A673 (cell line): ENCODE results near the gene UBE2D2. TPM values are rescaled to one million over a fixed set of nuclear protein-coding genes. Genes with fewer than 3 reads are reported as not detected.

Experiments
- BruUV-seq: library from RNA; stranded (reverse); fragments of 400-500 nt; replicated peaks from 2 replicates; lab custom pipeline; 2021; lab: Mats Ljungman, UMichigan
- CTCF ChIA-PET: fragments of 300-600 bp; sonication (Branson Sonifier 250); formaldehyde crosslinking; loops from one replicate; lab custom pipeline; 2022; ENCODE audit warnings: antibody characterized with exemption; lab: Charles Lee
- POLR2A ChIA-PET: fragments of 300-600 bp; sonication (Branson Sonifier 250); formaldehyde crosslinking; loops from one replicate; lab custom pipeline; 2022; ENCODE audit warnings: antibody characterized with exemption; ENCODE audit not compliant: low non-redundant PET; lab: Charles Lee
- DNase-seq: peaks from one replicate; pipeline ENCODE4 v3.0.0-alpha.2; 2015; ENCODE audit warnings: low spot score
- H3K27ac ChIP-seq: fragments of 200-600 bp; sonication (generic); 2 replicates; pipeline ENCODE4 v1.5.1; 2016; ENCODE audit warnings: mixed run types, low read depth, mild to moderate bottlenecking, mixed read lengths, antibody characterized with exemption, low read length; ENCODE audit not compliant: poor library complexity, severe bottlenecking
- H3K27me3 ChIP-seq: fragments of 200-600 bp; sonication (generic); replicated peaks from 2 replicates; pipeline ENCODE4 v1.6.1; 2017; ENCODE audit warnings: mixed run types, low read depth, mild to moderate bottlenecking, mixed read lengths, antibody characterized with exemption, low read length; ENCODE audit not compliant: insufficient read depth, poor library complexity
- H3K36me3 ChIP-seq: fragments of 200-600 bp; sonication (generic); 2 replicates; pipeline ENCODE4 v1.6.1; 2016; ENCODE audit warnings: mixed run types, mild to moderate bottlenecking, mixed read lengths, antibody characterized with exemption, low read length; ENCODE audit not compliant: insufficient read depth, poor library complexity, severe bottlenecking
- H3K4me1 ChIP-seq: fragments of 200-600 bp; sonication (generic); 2 replicates; pipeline ENCODE4 v1.6.1; 2017; ENCODE audit warnings: mixed run types, mild to moderate bottlenecking, mixed read lengths, antibody characterized with exemption, low read length; ENCODE audit not compliant: insufficient read depth, poor library complexity, severe bottlenecking
- H3K4me3 ChIP-seq: fragments of 200-600 bp; sonication (generic); 2 replicates; pipeline ENCODE4 v1.5.1; 2016; ENCODE audit warnings: low read depth, mixed run types, mild to moderate bottlenecking, mixed read lengths, low read length; ENCODE audit not compliant: poor library complexity, severe bottlenecking
- H3K9me3 ChIP-seq: fragments of 200-600 bp; sonication (generic); 2 replicates; pipeline ENCODE4 v1.6.1; 2016; ENCODE audit warnings: mixed run types, low read depth, mild to moderate bottlenecking, mixed read lengths, antibody characterized with exemption, low read length; ENCODE audit not compliant: poor library complexity, severe bottlenecking
- CTCF ChIP-seq: fragments of 300-800, 200-600 bp; sonication (generic); conservative IDR thresholded peaks from 2 replicates; pipeline ENCODE4 v1.5.1; 2017; ENCODE audit warnings: low read depth, mild to moderate bottlenecking, antibody characterized with exemption, low read length, moderate library complexity, mixed read lengths
- EZH2 ChIP-seq: fragments of 200-600 bp; sonication (generic); IDR thresholded peaks from 2 replicates; pipeline ENCODE4 v1.6.1; 2017; ENCODE audit warnings: borderline replicate concordance, low read depth, mild to moderate bottlenecking, mixed read lengths, antibody characterized with exemption, low read length; ENCODE audit not compliant: poor library complexity, severe bottlenecking
- intact Hi-C: fragments of 100-400 bp; cut with micrococcal nuclease; formaldehyde crosslinking; loops from one replicate; pipeline ENCODE4 v1.10.0; 2022; ENCODE audit not compliant: unreplicated experiment
- total RNA-seq: library from RNA; stranded (reverse); gene quantifications from 2 replicates; pipeline ENCODE4 v1.2.3, GENCODE V29; 2021

The UBE2D2 gene
- total RNA-seq, 1 experiment from 2014 or later, result 186 TPM

GRCh38 chr5:139647506-139648204 lies 86.5 kb downstream of the UBE2D2 start:
- ChIA-PET CTCF (interaction anchor here (0.7 to 1.7 kb wide), 5 partner anchors 10 to 119 kb away, joined by 3 to 19 read pairs (median 5); no protein-coding TSS in a partner anchor), POLR2A (interaction anchor here (0.6 to 1.2 kb wide), 3 partner anchors 9 to 22 kb away, joined by 3 read pairs; no protein-coding TSS in a partner anchor)
- Histone ChIP-seq H3K36me3 (no peaks in the 10 kb centered on the region), H3K4me3 (peak overlapping the region; percentile 90), H3K9me3 (no peaks in the 10 kb centered on the region), H3K27ac (no peak overlapping the region), H3K4me1 (peaks cover 26% of the 10 kb centered on the region), H3K27me3 (no peaks in the 10 kb centered on the region)
- DNase-seq, result no peak
- TF ChIP-seq EZH2, result no peak
- TF ChIP-seq CTCF, result no peak
- no TSS peak for BruUV-seq
- intact Hi-C loops, result loop anchor here (1.0 kb wide), 1 partner anchor 10 kb away; no protein-coding TSS in a partner anchor

GRCh38 chr5:139648205-139649081 lies 87.3 kb downstream of the UBE2D2 start, which contains the start of gene CXXC5:
CXXC5 (plus strand) TSS chr5:139648349; CDS start chr5:139680524, 32,175 bp downstream.
- no peaks in the 10 kb centered on the region for H3K27me3 ChIP-seq
- peak; percentile 93 for DNase-seq
- peak within 1 kb of the TSS; percentile 78 for H3K27ac ChIP-seq
- no TSS peak for BruUV-seq
- POLR2A ChIA-PET, result interaction anchor here (0.6 to 1.2 kb wide), 3 partner anchors 9 to 21 kb away, joined by 3 read pairs; no protein-coding TSS in a partner anchor
- H3K4me3 ChIP-seq, result peak within 1 kb of the TSS; percentile 90
- no peaks in the 10 kb centered on the region for H3K9me3 ChIP-seq
- intact Hi-C loops, result loop anchor here (1.0 kb wide), 1 partner anchor 11 kb away; no protein-coding TSS in a partner anchor
- no peaks in the 10 kb centered on the region for H3K36me3 ChIP-seq
- CTCF ChIA-PET, result interaction anchor here (0.7 to 1.7 kb wide), 6 partner anchors 11 to 118 kb away, joined by 3 to 19 read pairs (median 4); no protein-coding TSS in a partner anchor
- peaks cover 32% of the 10 kb centered on the region for H3K4me1 ChIP-seq
- TF ChIP-seq EZH2 (no peak), CTCF (no peak)
